H9 (cell line): ENCODE data around the gene TMEM61. TPM values are rescaled to one million over a fixed set of nuclear protein-coding genes. Genes with fewer than 3 reads are reported as not detected.

Experiments used
- DNase-seq: peaks from one replicate; pipeline ENCODE4 v3.0.0-alpha.2; 2017
- H2AFZ ChIP-seq: one replicate; pipeline ENCODE4 v1.6.1; 2013; ENCODE audit warnings: mild to moderate bottlenecking, low read length, control low read depth, moderate library complexity
- H2AK5ac ChIP-seq: 2 replicates; pipeline ENCODE4 v1.6.1; 2013; ENCODE audit warnings: low read length, control low read depth, mixed read lengths; ENCODE audit not compliant: insufficient read length
- H2BK120ac ChIP-seq: one replicate; pipeline ENCODE4 v1.6.1; 2013; ENCODE audit warnings: low read depth, mild to moderate bottlenecking, low read length, control low read depth, inconsistent platforms; ENCODE audit not compliant: poor library complexity, severe bottlenecking
- H2BK12ac ChIP-seq: 2 replicates; pipeline ENCODE4 v1.6.1; 2013; ENCODE audit warnings: low read length, control low read depth, mixed read lengths, low read depth; ENCODE audit not compliant: insufficient read length
- H2BK15ac ChIP-seq: 2 replicates; pipeline ENCODE4 v1.6.1; 2013; ENCODE audit warnings: low read depth, low read length, control low read depth
- H2BK20ac ChIP-seq: one replicate; pipeline ENCODE4 v1.6.1; 2013; ENCODE audit warnings: low read depth, mild to moderate bottlenecking, low read length, control low read depth, inconsistent platforms; ENCODE audit not compliant: poor library complexity, severe bottlenecking
- H2BK5ac ChIP-seq: 2 replicates; pipeline ENCODE4 v1.6.1; 2013; ENCODE audit warnings: low read length, control low read depth, mixed read lengths; ENCODE audit not compliant: insufficient read length
- H3K14ac ChIP-seq: 2 replicates; pipeline ENCODE4 v1.6.1; 2013; ENCODE audit warnings: low read length, control low read depth; ENCODE audit not compliant: insufficient read depth
- H3K18ac ChIP-seq: 2 replicates; pipeline ENCODE4 v1.6.1; 2013; ENCODE audit warnings: low read depth, mild to moderate bottlenecking, mixed read lengths, low read length, control low read depth; ENCODE audit not compliant: insufficient read length
- H3K23ac ChIP-seq: 2 replicates; pipeline ENCODE4 v1.6.1; 2013; ENCODE audit warnings: low read length, control low read depth, mixed read lengths, low read depth; ENCODE audit not compliant: insufficient read length
- H3K23me2 ChIP-seq: 2 replicates; pipeline ENCODE4 v1.6.1; 2013; ENCODE audit warnings: low read depth, mild to moderate bottlenecking, mixed read lengths, low read length, control low read depth; ENCODE audit not compliant: insufficient read length, poor library complexity, severe bottlenecking
- H3K27ac ChIP-seq: 2 replicates; pipeline ENCODE4 v1.5.1; 2013; ENCODE audit warnings: low read length, control low read depth, mixed read lengths, low read depth; ENCODE audit not compliant: insufficient read length
- H3K27me3 ChIP-seq: 2 replicates; pipeline ENCODE4 v1.6.1; 2013; ENCODE audit warnings: low read length, control low read depth, inconsistent platforms; ENCODE audit not compliant: insufficient read depth
- H3K4ac ChIP-seq: 2 replicates; pipeline ENCODE4 v1.6.1; 2013; ENCODE audit warnings: low read depth, mild to moderate bottlenecking, control low read depth, inconsistent platforms, low read length, moderate library complexity
- H3K4me1 ChIP-seq: 2 replicates; pipeline ENCODE4 v1.6.1; 2013; ENCODE audit warnings: low read length, control low read depth, inconsistent platforms; ENCODE audit not compliant: insufficient read depth
- H3K4me2 ChIP-seq: 2 replicates; pipeline ENCODE4 v1.6.1; 2013; ENCODE audit warnings: low read length, control low read depth, mixed read lengths; ENCODE audit not compliant: insufficient read length, insufficient read depth
- H3K56ac ChIP-seq: 2 replicates; pipeline ENCODE4 v1.6.1; 2013; ENCODE audit warnings: low read depth, mild to moderate bottlenecking, mixed read lengths, low read length, control low read depth; ENCODE audit not compliant: insufficient read length
- H3K79me1 ChIP-seq: 2 replicates; pipeline ENCODE4 v1.6.1; 2013; ENCODE audit warnings: low read depth, mild to moderate bottlenecking, moderate library complexity, low read length, control low read depth, inconsistent platforms; ENCODE audit not compliant: insufficient read depth, poor library complexity, severe bottlenecking
- H3K79me2 ChIP-seq: 2 replicates; pipeline ENCODE4 v1.6.1; 2013; ENCODE audit warnings: low read length, control low read depth, inconsistent platforms; ENCODE audit not compliant: insufficient read depth
- H3K9ac ChIP-seq: 2 replicates; pipeline ENCODE4 v1.6.1; 2013; ENCODE audit warnings: low read length, control low read depth, mixed read lengths; ENCODE audit not compliant: insufficient read length; ENCODE audit errors: extremely low read depth
- H3K9me3 ChIP-seq: one replicate; pipeline ENCODE4 v1.6.1; 2013; ENCODE audit warnings: low read depth, low read length, inconsistent platforms; ENCODE audit not compliant: control insufficient read depth
- H3T11ph ChIP-seq: one replicate; pipeline ENCODE4 v1.6.1; 2013; ENCODE audit warnings: mild to moderate bottlenecking, low read length, control low read depth, inconsistent platforms
- H4K20me1 ChIP-seq: one replicate; pipeline ENCODE4 v1.6.1; 2013; ENCODE audit not compliant: control insufficient read depth, insufficient read length, insufficient read depth
- H4K5ac ChIP-seq: 2 replicates; pipeline ENCODE4 v1.6.1; 2013; ENCODE audit warnings: low read depth, mild to moderate bottlenecking, mixed read lengths, low read length, control low read depth; ENCODE audit not compliant: insufficient read length
- H4K8ac ChIP-seq: replicated peaks from 2 replicates; pipeline ENCODE4 v1.6.1; 2013; ENCODE audit warnings: low read length, control low read depth, mixed read lengths, low read depth; ENCODE audit not compliant: insufficient read length
- H4K91ac ChIP-seq: 2 replicates; pipeline ENCODE4 v1.6.1; 2013; ENCODE audit warnings: low read depth, mild to moderate bottlenecking, moderate library complexity, mixed read lengths, low read length, control low read depth; ENCODE audit not compliant: insufficient read length
- H3K27ac Mint-ChIP-seq, 3 experiments: 2 replicates in 2 of 3; 3 replicates in 1 of 3; pipeline ENCODE4 v1.8.0; 2020 to 2021; ENCODE audit warnings: mixed read lengths in 3 of 3, mild to moderate bottlenecking in 1 of 3, moderate library complexity in 1 of 3
- H3K27me3 Mint-ChIP-seq: 2 replicates; pipeline ENCODE4 v1.8.0; 2021; ENCODE audit warnings: low read depth, mild to moderate bottlenecking, moderate library complexity, mixed read lengths
- H3K36me3 Mint-ChIP-seq, 3 experiments: 2 replicates in 2 of 3; 3 replicates in 1 of 3; pipeline ENCODE4 v1.8.0; 2020 to 2021; ENCODE audit warnings: low read depth in 3 of 3, mixed read lengths in 3 of 3; ENCODE audit not compliant: insufficient read depth in 1 of 3
- H3K4me1 Mint-ChIP-seq, 2 experiments: 2 replicates each; pipeline ENCODE4 v1.8.0; 2020; ENCODE audit warnings: mixed read lengths in 2 of 2
- H3K4me3 Mint-ChIP-seq, 2 experiments: 2 replicates in 1 of 2; 3 replicates in 1 of 2; pipeline ENCODE4 v1.8.0; 2020 to 2021; ENCODE audit warnings: mild to moderate bottlenecking in 2 of 2, mixed read lengths in 2 of 2, moderate library complexity in 1 of 2
- H3K9me3 Mint-ChIP-seq, 2 experiments: 2 replicates in 1 of 2; 3 replicates in 1 of 2; pipeline ENCODE4 v1.8.0; 2020; ENCODE audit warnings: mild to moderate bottlenecking in 2 of 2, mixed read lengths in 2 of 2, moderate library complexity in 1 of 2
- WGBS: extraction: QIAGEN DNeasy Blood & Tissue Kit; methylation state at CpG from one replicate; pipeline ENCODE4 v1.1.7; 2013; ENCODE audit warnings: missing lambda C conversion rate, low lambda C conversion rate, mixed read lengths; ENCODE audit not compliant: insufficient read length; ENCODE audit errors: extremely low coverage; 5-methylcytosine and 5-hydroxymethylcytosine counted together
- total RNA-seq: library from RNA; stranded (reverse); gene quantifications from 2 replicates; pipeline ENCODE4 v1.2.1, GENCODE V29; 2021
- TF ChIP-seq, protein P1 (sequence below): fragments of 200-600 bp; sonication (generic); conservative IDR thresholded peaks from 3 replicates; pipeline ENCODE4 v1.8.0; 2021; ENCODE audit warnings: antibody characterized with exemption, mild to moderate bottlenecking

Gene TMEM61
- total RNA-seq, 1 experiment from 2014 or later, result 0.61 TPM

DNA sequence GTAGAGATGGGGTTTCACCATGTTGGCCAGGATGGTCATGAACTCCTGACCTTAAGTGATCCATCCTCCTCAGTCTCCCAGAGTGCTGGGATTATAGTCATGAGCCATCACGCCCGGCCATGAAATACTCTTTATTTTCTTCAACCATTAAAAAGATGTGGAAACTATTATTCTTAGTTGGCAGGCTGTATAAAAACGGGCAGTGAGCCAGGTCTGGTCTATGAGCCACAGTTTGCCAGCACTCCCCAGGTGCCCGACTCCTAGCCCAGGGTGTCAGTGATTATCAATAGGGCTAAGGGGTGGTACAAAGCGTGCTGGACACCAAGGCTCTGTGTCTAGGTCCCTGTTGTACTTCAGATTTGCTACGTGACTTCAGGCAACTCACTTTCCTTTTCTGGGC is 3.7 kb upstream of the TMEM61 start:
- Mint-ChIP-seq H3K36me3 (no peaks in the 10 kb centered on the region; a peak in 1 of 7 replicates), H3K27ac (no peak overlapping the region), H3K9me3 (no peaks in the 10 kb centered on the region), H3K4me1 (peaks cover 32 to 37% of the 10 kb centered on the region in 2 experiments), H3K27me3 (peaks cover 33% of the 10 kb centered on the region), H3K4me3 (no peak overlapping the region)
- H4K91ac ChIP-seq, result no peak overlapping the region
- H2BK20ac ChIP-seq, result no peak overlapping the region
- H4K8ac ChIP-seq, result no peak overlapping the region
- no peak overlapping the region for H2BK120ac ChIP-seq
- no peak overlapping the region for H3K4ac ChIP-seq
- no peak for DNase-seq
- no peak overlapping the region for H3K18ac ChIP-seq
- H3K56ac ChIP-seq, result no peak overlapping the region
- no peaks in the 10 kb centered on the region for H4K20me1 ChIP-seq
- no peak overlapping the region for H3K4me2 ChIP-seq
- peaks cover 4% of the 10 kb centered on the region; the same call in 1 of the 2 replicates for H3K4me1 ChIP-seq
- no peak overlapping the region for H3K9ac ChIP-seq
- H2AFZ ChIP-seq, result no peak overlapping the region
- TF ChIP-seq, protein P1, sequence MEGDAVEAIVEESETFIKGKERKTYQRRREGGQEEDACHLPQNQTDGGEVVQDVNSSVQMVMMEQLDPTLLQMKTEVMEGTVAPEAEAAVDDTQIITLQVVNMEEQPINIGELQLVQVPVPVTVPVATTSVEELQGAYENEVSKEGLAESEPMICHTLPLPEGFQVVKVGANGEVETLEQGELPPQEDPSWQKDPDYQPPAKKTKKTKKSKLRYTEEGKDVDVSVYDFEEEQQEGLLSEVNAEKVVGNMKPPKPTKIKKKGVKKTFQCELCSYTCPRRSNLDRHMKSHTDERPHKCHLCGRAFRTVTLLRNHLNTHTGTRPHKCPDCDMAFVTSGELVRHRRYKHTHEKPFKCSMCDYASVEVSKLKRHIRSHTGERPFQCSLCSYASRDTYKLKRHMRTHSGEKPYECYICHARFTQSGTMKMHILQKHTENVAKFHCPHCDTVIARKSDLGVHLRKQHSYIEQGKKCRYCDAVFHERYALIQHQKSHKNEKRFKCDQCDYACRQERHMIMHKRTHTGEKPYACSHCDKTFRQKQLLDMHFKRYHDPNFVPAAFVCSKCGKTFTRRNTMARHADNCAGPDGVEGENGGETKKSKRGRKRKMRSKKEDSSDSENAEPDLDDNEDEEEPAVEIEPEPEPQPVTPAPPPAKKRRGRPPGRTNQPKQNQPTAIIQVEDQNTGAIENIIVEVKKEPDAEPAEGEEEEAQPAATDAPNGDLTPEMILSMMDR, result no peak
- no peaks in the 10 kb centered on the region; the same call in 1 of the 2 replicates for H3K27me3 ChIP-seq
- H3K9me3 ChIP-seq, result no peaks in the 10 kb centered on the region
- no CpG with 5 or more reads among the region's 6 CpGs for WGBS
- H2BK5ac ChIP-seq, result no peak overlapping the region
- peaks cover 11% of the 10 kb centered on the region for H3K23me2 ChIP-seq
- H3K79me2 ChIP-seq, result no peaks in the 10 kb centered on the region
- no peak overlapping the region for H2BK15ac ChIP-seq
- no peak overlapping the region for H2BK12ac ChIP-seq
- H4K5ac ChIP-seq, result no peak overlapping the region
- H3T11ph ChIP-seq, result no peak overlapping the region
- H3K14ac ChIP-seq, result no peak overlapping the region
- no peak overlapping the region for H3K27ac ChIP-seq
- H3K79me1 ChIP-seq, result no peaks in the 10 kb centered on the region
- H2AK5ac ChIP-seq, result no peak overlapping the region
- no peak overlapping the region for H3K23ac ChIP-seq
